ENCODE measurements around the gene XRRA1. TPM values are rescaled to one million over a fixed set of nuclear protein-coding genes. Genes with fewer than 3 reads are reported as not detected.

Gene XRRA1
- total and polyA plus RNA-seq, 12 donors: 1.8 to 22.8 (median 9.6) TPM

DNA sequence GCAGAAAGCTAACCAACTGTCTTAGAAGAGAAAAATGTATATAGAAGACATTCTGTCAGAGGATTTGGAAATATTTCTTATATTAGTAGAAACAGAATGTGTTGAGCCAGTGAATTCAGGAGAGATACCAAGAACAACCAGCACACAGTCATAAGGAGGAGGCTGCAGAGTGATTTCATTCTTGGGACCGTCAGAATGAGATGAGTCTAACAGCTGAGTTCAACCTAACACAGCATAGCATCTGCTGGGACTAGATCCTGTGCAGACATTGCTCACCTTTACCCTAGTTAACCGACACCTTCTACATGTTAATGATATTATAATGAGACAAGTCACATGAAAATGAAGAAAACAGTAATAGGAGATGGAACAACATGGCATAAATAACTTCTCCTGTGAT is 85.5 kb downstream of the XRRA1 start:
- Histone ChIP-seq H3K4me3 (no peak overlapping the region), H3K27me3 (no peaks in the 10 kb centered on the region), H3K27ac (no peak overlapping the region), H3K9me3 (peaks cover 0 to 55% (median 41%) of the 10 kb centered on the region in 11 donors), H3K4me1 (no peaks in the 10 kb centered on the region), H3K36me3 (peaks cover 0 to 100% (median 52%) of the 10 kb centered on the region in 9 donors)
- no peak for DNase-seq
- TF ChIP-seq, protein P1, sequence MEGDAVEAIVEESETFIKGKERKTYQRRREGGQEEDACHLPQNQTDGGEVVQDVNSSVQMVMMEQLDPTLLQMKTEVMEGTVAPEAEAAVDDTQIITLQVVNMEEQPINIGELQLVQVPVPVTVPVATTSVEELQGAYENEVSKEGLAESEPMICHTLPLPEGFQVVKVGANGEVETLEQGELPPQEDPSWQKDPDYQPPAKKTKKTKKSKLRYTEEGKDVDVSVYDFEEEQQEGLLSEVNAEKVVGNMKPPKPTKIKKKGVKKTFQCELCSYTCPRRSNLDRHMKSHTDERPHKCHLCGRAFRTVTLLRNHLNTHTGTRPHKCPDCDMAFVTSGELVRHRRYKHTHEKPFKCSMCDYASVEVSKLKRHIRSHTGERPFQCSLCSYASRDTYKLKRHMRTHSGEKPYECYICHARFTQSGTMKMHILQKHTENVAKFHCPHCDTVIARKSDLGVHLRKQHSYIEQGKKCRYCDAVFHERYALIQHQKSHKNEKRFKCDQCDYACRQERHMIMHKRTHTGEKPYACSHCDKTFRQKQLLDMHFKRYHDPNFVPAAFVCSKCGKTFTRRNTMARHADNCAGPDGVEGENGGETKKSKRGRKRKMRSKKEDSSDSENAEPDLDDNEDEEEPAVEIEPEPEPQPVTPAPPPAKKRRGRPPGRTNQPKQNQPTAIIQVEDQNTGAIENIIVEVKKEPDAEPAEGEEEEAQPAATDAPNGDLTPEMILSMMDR (IDR thresholded peaks at IDR 0.05): no peak
- intact Hi-C loops (cut with DNase I): no loop called here
- WGBS, 2 donors: 89 to 93% methylated on average over 2 of the region's 2 CpGs
- no peak for ATAC-seq

DNA sequence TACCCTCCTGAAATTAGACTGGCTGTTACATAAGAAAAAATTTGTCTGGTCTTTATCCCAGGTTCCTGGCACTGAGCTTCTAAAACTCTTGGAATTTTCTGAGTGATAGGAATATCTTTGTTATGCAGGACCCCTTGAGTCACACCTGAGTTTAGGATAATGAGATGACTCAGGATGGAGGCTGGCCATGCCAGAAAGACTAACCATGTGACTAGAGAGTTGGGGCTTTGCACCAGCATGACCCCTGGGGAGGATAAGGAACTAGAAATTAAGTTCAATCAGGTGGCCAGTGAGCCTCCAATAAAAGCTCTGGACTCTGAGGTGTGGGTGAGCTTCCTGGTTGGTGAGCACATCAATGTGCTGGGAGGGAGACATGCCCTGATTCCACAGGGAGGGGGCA is 88.1 kb downstream of the XRRA1 start:
- peaks cover 0 to 29% (median 14%) of the 10 kb centered on the region in 11 donors for H3K9me3 ChIP-seq
- H3K4me1 ChIP-seq: no peaks in the 10 kb centered on the region
- ATAC-seq (no peak), DNase-seq (no peak)
- H3K27ac ChIP-seq: no peak overlapping the region
- H3K36me3 ChIP-seq: peaks cover 0 to 100% (median 33%) of the 10 kb centered on the region in 9 donors
- intact Hi-C loops (cut with DNase I): no loop called here
- H3K27me3 ChIP-seq: no peaks in the 10 kb centered on the region
- TF ChIP-seq, protein P1 (IDR thresholded peaks at IDR 0.05): no peak
- no peak overlapping the region for H3K4me3 ChIP-seq

DNA sequence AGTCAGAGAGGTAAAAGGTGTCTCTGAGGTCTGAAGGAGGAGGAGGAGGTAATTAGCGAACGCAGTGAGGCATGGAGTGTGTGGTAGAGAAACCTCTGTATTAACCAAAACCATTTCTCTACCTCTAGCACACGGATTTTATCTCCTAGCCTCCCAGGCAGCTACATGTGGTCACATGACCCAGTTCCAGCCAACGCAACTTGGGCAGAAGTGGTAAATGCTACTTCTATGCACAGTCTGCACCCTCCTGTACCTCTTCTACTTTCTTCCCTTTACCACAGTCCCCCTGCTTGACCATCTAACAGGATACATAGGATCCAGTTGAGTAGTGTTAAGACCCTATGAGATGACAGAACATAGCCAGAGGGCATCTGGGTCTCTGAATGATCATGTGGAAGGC is 95.7 kb downstream of the XRRA1 start:
- no peak overlapping the region for H3K4me3 ChIP-seq
- TF ChIP-seq, protein P1 (IDR thresholded peaks at IDR 0.05): no peak
- H3K27ac ChIP-seq: no peak overlapping the region
- DNase-seq: no peak
- intact Hi-C loops (cut with DNase I): no loop called here
- no peak for ATAC-seq
- peaks cover 0 to 7% (median 0%) of the 10 kb centered on the region in 9 donors for H3K4me1 ChIP-seq
- 95 to 99% methylated on average over 4 of the region's 4 CpGs for WGBS, 2 donors
- peaks cover 0 to 87% (median 10%) of the 10 kb centered on the region in 9 donors for H3K36me3 ChIP-seq
- no peaks in the 10 kb centered on the region for H3K9me3 ChIP-seq
- no peaks in the 10 kb centered on the region for H3K27me3 ChIP-seq

DNA sequence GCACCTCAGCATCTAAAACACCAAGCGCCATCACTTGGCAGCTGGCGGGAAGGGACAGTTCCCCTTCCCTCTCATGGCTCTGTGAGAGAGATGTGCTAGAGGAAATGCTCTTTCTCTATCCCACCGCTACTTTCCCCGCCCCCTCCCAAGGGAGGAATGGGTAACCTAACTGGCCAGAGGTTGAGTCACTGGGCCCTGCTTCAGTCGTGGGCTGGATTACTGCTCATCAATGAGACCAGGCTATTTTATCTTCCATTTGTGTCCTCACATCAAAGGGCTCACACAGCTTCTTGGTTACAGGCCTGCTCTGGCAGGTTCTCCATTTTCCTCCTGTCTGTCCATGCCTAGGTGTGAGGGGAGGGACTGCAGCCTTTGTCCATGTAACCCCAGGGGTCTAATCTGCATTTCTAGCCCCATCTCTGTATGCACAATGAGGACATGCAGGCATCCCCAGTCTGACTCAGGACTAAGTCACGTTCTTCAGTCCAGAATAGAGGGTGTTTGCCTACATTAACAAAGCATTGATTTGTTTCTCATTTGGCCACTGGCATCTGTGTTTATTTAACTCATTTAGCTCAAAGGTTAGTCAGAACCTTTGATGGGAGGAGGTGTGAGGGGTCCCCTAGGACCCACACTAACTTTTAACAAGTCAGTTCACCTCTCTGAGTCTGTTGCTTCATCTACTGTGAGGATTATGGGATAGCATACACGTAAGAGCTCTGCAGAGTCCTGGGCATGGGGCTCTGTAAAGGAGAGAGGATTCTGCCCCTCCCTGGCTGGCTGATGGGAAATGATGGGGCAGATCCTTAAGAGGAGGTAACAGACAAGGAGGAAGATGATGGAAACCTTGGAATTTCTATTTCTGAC is 99.1 kb downstream of the XRRA1 start:
- 75 to 77% methylated on average over 7 of the region's 7 CpGs for WGBS, 2 donors
- Histone ChIP-seq H3K27ac (peak overlapping the region in 1 of 10 donors; percentile 5), H3K27me3 (no peaks in the 10 kb centered on the region), H3K4me1 (peaks cover 0 to 10% (median 0%) of the 10 kb centered on the region in 9 donors), H3K4me3 (no peak overlapping the region), H3K9me3 (no peaks in the 10 kb centered on the region), H3K36me3 (peaks cover 0 to 91% (median 9%) of the 10 kb centered on the region in 9 donors)
- ATAC-seq: peak in 2 of 8 donors; percentile 23 to 35
- DNase-seq: peak in 1 of 2 donors; percentile 15
- intact Hi-C loops (cut with DNase I): no loop called here
- TF ChIP-seq, protein P1 (IDR thresholded peaks at IDR 0.05): no peak
